RWPE1 (cell line): ENCODE results near the gene MGAT4B.

Experiments used
- CTCF ChIA-PET: fragments of 350-600 bp; sonication (Branson Sonifier 250); formaldehyde crosslinking; extraction: SDS; loops from one replicate; lab custom pipeline; 2021; lab: Yijun Ruan, JAX
- POLR2A ChIA-PET: fragments of 400-600 bp; formaldehyde crosslinking; extraction: SDS; loops from one replicate; lab custom pipeline; 2020; ENCODE audit warnings: antibody characterized with exemption; ENCODE audit not compliant: low non-redundant PET; lab: Yijun Ruan, JAX
- DNase-seq: peaks from one replicate; pipeline ENCODE4 v3.0.0; 2012; ENCODE audit warnings: low spot score
- H3K27ac ChIP-seq: fragments of 450-650 bp; 2 replicates; pipeline ENCODE4 v1.5.1; 2017
- CTCF ChIP-seq: fragments of 450-650 bp; conservative IDR thresholded peaks from 2 replicates; pipeline ENCODE4 v1.5.1; 2017; ENCODE audit warnings: low read depth, mild to moderate bottlenecking

Gene MGAT4B

GRCh38 chr5:179814090-179814489, 7.4 kb upstream of the MGAT4B start:
- ChIA-PET POLR2A (no interaction called here), CTCF (no interaction called here)
- no peak overlapping the region for H3K27ac ChIP-seq
- no peak for DNase-seq
- TF ChIP-seq CTCF: no peak

GRCh38 chr5:179812997-179813607, 6.4 kb upstream of the MGAT4B start:
- no peak for DNase-seq
- ChIA-PET POLR2A (interaction anchor here (0.7 kb wide), 1 partner anchor 1321 kb away, joined by 3 read pairs; no protein-coding TSS in a partner anchor), CTCF (no interaction called here)
- no peak for TF ChIP-seq CTCF
- H3K27ac ChIP-seq: no peak overlapping the region

- POLR2A ChIA-PET: interaction anchor here (0.7 kb wide), 1 partner anchor 1322 kb away, joined by 3 read pairs; no protein-coding TSS in a partner anchor
- H3K27ac ChIP-seq: peak overlapping the region; percentile 13
- no peak for DNase-seq
- no peak for TF ChIP-seq CTCF
- CTCF ChIA-PET: no interaction called here
Observed at GRCh38 chr5:179812135-179812825, 5.6 kb upstream of the MGAT4B start.

GRCh38 chr5:179805529-179806249, 977 bp downstream of the MGAT4B start:
- CTCF ChIA-PET: interaction anchor here (0.6 kb wide), 1 partner anchor 117 kb away, joined by 6 read pairs; no protein-coding TSS in a partner anchor
- peak overlapping the region; percentile 92 for H3K27ac ChIP-seq
- POLR2A ChIA-PET: interaction anchor here (0.6 to 1.4 kb wide), 5 partner anchors 10 to 53 kb away, joined by 4 to 12 read pairs (median 7); partner anchors contain the start of gene SQSTM1
- no peak for TF ChIP-seq CTCF
- DNase-seq: peak; percentile 57

GRCh38 chr5:179805070-179805528, 1.6 kb downstream of the MGAT4B start:
- ChIA-PET CTCF (no interaction called here), POLR2A (interaction anchor here (0.9 to 1.4 kb wide), 3 partner anchors 9 to 15 kb away, joined by 4 to 12 read pairs (median 7); partner anchors contain the start of gene SQSTM1)
- DNase-seq: no peak
- TF ChIP-seq CTCF: no peak
- peak overlapping the region; percentile 92 for H3K27ac ChIP-seq

- peak overlapping the region; percentile 92 for H3K27ac ChIP-seq
- CTCF ChIA-PET: interaction anchor here (0.6 kb wide), 1 partner anchor 43 kb away, joined by 4 read pairs; no protein-coding TSS in a partner anchor
- TF ChIP-seq CTCF: no peak
- no peak for DNase-seq
- POLR2A ChIA-PET: interaction anchor here (1.4 kb wide), 1 partner anchor 14 kb away, joined by 12 read pairs; no protein-coding TSS in a partner anchor
Observed at GRCh38 chr5:179804555-179804947, 2.1 kb downstream of the MGAT4B start.
